ENCODE measurements around the gene FGD5.

- TF ChIP-seq CTCF (IDR thresholded peaks at IDR 0.05), result no peak
- TF ChIP-seq POLR2A (IDR thresholded peaks at IDR 0.05), result no peak
- TF ChIP-seq EP300 (IDR thresholded peaks at IDR 0.05), result no peak
- TF ChIP-seq POLR2AphosphoS5 (IDR thresholded peaks at IDR 0.05), result no peak
These were observed 103.3 kb downstream of the FGD5 start for GRCh38 chr3:14921811-14922705.

Measured in upper lobe of left lung (tissue), 4 donors.